Measurements from ENCODE around the gene STK17A.
A peak's percentile ranks its signal among the peaks of the same experiment; 100 is the strongest.

The STK17A gene

DNA sequence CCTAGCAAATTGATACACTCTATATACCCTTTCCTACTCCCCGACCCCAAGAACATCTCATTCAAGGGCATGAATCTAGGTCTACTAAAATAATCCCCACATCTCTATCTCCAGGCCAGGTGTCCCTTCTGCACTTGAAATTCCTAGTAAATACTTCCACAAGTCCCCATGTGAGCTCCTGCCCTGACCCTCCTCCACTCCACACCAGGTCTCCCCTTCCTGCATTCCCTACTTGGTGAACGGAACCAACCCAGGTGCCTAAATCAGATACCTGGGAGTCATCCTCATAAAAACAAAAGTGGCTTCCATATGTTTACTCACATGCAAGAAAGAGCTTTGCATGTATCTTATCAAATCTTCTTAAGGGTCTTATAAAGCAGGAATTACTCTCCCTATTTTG is 77.2 kb downstream of the STK17A start:
- no peak for DNase-seq

DNA sequence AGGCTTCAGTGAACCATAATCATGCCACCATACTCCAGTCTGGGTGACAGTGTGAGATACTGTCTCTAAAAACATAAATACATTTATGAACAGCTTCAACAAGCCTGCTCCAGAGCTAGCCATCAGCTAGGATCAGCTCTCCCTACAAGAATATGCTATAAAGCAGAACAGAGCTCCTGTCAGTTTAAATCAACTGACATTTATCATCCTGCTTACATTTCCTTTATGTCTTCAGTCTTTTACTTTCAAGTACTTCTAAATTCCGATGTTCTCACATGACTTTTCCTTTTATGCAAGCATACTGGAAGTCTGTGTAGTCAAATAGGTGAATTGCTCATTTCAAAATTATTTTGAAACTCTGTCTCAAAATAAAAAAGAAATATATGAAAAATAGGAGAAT is 81.8 kb downstream of the STK17A start:
- DNase-seq = no peak

DNA sequence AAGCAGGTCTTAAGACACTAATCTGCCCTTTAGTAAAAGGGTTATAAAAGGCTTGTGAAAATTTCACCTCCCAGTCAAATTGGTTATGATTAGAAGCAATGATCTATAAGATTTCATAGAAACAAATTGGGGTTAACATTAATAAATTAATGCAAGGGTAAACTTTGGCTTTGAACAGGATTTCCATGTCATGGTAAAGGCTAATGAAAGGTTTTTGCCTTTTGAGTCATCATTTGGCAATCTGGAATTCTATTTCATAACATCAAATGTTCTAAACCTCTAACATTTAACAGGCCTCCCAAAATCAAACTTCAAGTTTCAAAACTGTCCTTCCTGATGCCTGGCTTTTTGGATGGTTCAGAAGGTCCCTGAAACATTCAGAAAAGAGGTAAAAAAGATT is 84.0 kb downstream of the STK17A start:
- peak; percentile 56 for DNase-seq

DNA sequence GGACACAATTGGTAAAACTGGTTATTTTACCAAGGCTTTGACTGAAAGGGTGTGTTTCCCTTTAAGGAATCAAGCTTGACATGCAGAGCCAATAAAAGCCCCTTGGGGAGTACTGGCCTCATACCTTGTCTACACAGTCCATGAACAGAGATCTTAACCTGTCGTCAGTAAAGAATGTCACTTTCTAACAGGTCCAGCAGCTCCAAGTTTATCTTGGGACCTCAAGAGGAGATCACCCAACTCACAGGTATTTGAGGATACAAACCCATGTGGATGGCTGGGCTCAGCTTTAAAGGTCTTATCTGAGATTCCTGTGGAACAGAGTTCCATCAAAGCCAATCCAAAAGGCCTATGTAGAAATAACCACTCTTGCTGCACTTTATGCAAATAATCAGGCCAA is 85.1 kb downstream of the STK17A start:
- DNase-seq = no peak

DNA sequence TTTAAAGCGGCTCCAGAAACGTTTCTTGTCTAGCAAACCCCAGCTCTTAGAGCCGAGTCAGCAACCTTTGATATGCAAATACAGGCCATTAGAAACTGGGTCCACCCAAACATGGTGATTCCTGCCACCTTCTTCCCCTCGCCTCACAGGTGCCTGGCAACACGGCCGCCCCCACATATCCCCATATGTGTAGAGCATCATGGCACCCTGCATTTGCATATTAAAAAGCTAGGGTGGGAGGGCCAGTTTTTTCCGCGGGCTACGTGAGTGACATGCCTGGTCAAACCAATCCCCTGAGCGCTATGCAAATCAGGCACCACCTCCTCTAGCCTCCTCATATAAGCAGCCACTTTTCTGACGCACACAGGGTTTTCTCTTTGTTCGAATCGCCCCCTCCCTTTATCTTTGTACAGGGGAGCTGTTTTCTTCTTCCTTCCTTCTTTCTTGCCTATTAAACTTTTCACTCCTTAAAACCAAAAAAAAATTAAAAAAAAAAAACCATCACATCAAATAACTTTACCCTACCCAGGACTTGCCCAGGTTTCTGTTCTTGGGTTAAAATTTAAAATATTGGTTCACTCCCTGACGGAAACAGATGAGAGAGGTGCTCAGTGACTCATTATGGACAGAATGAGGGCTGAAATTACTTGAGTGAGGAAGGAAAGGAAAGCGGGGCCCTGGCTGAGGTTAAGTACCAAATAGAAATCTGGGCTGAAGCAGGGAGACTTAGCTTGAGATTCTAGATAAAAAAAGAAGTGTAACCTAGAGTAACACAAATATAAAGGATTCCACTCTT is 86.6 kb downstream of the STK17A start:
- no peak for DNase-seq

DNA sequence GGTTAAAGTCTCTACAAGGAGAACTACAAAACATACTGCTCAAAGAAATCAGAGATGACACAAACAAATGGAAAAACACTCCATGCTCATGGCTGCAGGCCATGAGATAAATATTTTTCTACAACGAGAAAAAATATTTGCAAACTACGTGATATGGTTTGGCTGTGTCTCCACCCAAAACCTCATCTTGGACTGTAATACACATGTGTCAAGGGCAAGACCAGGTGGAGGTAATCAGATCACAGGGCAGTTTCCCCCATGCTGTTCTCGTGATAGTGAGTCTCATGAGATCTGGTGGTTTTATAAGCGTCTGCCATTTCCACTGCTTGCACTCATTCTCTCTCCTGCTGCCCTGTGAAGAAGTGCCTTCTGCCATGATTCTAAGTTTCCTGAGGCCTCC is 88.6 kb downstream of the STK17A start:
- DNase-seq = no peak

DNA sequence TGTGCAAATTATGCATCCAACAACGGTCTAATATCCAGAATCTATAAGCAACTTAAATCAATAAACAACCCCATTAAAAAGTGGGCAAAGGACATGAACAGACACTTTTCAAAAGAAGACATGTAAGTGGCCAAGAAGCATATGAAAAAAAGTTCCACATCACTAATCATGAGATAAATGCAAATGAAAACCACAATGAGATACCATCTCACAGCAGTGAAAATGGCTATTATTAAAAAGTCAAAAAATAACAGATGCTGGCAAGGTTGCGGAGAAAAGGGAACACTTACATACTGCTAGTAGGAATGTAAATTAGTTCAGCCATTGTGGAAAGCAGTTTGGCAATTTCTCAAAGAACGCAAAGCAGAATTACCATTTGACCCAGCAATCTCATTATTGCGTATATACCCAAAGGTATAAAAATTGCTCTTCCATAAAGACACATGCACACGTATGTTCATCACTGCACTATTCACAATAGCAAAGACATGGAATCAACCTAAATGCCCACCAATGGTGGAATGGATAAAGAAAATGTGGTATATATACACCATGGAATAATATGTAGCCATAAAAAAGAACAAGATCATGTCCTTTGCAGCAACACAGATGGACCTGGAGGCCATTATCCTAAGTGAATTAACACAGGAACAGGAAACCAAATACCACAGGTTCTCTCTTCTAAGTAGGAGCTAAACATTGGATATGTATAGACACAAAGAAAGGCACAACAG is 90.5 kb downstream of the STK17A start:
- peak; percentile 74 for DNase-seq

DNA sequence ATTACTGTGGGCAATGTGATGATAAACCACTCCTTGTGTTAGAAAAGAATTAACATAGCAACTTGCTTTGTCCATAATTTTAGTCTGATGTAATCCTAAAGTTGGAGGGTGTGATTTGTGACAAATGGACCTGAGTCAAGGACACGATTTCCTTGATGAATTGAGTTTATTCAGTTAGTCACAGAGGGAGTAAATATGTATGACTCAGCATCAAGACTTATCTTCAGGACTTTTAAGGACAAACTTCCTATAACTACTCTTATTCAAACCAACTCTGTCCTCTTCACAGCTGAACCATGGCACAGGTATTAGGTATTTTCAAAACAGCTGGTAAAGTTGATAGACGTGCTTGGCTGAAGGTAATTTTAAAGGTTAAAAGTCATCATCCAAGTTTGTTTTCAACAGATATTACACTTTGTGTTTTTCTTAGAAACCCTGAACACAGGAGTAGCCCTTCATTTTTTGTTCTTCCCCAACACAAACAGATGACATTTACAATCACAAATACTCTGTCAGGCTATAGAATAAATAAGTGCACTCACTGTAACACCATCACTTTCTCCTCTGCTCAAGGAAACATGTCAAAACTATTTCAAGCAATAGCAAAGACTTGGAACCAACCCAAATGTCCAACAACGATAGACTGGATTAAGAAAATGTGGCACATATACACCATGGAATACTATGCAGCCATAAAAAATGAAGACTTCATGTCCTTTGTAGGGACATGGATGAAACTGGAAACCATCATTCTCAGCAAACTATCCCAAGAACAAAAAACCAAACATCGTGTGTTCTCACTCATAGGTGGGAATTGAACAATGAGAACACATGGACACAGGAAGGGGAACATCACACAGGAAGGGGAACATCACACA is 91.9 kb downstream of the STK17A start:
- peak; percentile 97 for DNase-seq

All from fibroblast of skin of right biceps (primary cell).